ENCODE results near the gene COL1A1.

COL1A1 gene

DNA sequence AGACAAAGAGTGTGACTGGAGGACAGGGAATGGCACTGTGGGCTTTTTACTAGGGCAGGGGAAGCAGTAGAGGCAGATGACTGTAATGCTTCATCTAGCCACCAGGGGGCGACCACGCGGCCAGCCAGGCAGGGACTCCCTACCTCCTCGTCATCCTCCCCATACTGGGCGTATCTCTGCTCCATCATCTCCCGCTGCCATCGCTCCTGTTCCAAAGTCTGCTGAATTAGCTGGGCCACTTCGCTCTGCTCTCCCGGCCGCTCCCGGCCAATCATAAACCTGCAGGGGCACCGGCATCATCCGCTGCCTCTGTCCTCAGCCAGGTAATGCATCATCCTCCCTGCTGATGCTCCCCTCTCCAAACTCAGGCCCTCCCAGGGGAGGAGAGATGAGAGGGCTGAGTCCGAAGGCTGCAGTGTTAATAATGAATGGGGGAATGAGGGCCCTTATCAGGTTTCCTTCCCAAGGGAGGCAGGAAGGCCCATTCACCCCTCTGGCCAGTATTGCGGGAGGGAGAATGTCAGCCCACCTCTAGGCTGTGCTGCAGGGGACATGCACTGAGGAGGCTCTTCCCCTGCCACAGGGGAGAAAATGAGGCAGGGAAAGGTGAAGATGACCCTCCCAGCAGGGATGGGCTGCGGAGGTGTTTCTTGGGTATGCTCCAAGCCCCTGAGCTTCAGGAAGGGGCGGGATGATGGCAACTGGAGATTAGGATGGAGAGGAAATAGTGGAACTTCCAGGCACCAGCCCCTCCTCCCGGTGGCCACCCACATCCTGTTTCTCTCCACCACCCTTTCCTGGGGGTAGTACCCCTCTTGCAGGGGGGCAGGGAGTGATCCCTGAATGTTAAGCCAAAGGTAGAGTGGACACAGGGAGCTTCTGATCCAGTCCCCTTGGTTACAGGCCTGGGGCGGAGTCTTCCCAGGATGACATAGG lies 61.2 kb downstream of the COL1A1 start:
- DNase-seq, result peak; percentile 74 to 78

GRCh38 chr17:50139185-50139783 lies 62.1 kb downstream of the COL1A1 start:
- DNase-seq, result no peak

- no peak for DNase-seq
These were observed 64.4 kb downstream of the COL1A1 start for GRCh38 chr17:50137042-50137441.

DNA sequence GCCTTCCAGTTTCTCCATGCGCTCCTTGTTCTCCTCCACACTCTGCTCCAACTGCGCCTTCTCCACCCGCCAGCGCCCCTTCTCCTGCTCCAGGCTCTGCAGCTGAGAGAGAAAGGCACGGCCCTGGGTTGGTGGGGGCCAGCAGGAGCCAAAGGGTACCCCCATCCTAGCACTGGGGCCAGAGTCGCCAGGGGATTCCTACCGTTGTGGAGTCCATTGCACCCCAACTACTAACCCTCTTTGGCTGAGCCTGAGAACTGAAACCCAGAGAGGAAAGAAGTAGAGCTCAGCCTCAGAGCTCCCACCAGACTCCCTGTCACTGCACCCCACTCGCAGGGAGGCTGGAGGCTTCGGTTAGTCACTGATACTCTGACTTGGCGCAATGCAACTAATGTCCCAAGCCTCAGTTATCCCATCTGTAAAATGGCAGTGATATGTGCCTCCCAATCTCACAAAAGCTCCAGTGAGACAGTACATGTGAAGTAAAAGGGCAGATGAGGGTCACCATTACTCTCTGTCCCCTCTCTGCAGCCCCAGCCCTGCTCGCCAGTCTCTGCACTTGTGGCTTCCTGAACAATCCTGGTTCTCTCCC lies 65.2 kb downstream of the COL1A1 start:
- DNase-seq, result no peak

- DNase-seq, result no peak
These were observed 65.9 kb downstream of the COL1A1 start for GRCh38 chr17:50135316-50136095.

DNA sequence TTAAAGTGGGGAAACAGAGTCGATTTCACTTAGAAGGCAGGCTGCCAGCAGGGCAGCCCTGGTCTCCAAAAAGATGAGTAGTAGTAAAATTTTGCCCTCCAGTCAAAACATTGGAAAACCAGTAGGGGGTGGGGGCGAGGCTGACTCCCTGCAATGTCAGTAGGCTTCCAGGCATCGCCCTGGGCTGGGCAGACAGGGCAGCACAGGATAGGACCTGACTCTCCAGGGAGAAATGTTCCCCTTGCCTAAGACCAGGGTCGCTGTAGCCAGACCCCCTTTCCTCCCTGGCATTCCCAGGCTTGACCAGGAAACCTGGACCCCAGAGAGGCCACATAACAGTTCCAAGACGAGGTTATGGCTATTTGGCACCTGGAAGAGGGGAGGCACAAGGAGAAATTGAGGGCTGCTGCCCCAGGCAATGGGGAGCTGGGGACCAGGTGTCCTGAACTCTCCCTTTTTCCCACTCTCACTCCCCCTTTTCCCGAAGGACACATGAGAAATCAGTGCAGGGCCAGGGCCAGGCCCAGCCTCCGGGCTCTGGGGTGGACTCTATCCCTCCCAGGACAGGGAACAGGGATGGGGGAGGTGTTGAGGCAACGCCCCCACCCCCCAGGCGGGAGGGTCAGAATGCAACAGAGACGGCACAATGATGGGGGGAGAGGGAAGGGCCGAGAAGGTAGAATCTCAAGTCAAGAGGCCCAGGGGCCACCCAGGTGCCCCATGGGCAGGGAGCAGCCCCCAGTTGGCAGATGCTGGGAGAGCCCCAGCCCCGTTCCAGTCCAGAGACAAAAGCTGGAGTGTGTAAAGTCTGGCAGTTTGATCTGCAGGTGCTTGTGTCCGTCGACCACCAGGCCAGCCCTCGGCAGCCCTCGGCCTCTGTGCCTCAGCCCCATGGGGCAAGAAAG lies 67.0 kb downstream of the COL1A1 start:
- no peak for DNase-seq

DNA sequence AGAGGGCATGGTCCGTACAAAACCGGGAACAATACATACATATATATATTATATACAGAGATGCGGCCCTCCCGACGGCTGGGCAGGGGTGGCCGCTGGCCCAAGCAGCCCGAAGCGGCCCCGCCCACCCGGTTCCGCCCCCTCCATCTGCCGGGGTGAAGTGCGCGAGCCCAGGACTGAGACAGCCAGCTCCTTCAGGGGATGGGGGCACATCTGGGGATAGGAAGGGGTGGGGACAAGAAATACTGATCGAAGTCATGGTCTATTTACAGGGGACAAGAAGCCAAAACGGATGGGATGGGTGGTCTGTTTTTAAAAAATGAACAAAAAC lies 67.7 kb downstream of the COL1A1 start:
- no peak for DNase-seq
